GM12878 (cell line): ENCODE data around the gene PARS2. TPM values are rescaled to one million over a fixed set of nuclear protein-coding genes. Genes with fewer than 3 reads are reported as not detected.

Experiments used
- ATAC-seq: fragments of 200-7000 bp; cut with Tn5 transposase; 3 replicates; pipeline ENCODE4 v1.9.1; 2020; ENCODE audit warnings: mild to moderate bottlenecking, moderate library complexity
- BruUV-seq: library from RNA; stranded (reverse); fragments of 400-500 nt; replicated peaks from 2 replicates; lab custom pipeline; 2021; lab: Mats Ljungman, UMichigan
- CTCF ChIA-PET: fragments of 300-600 bp; sonication (Branson Sonifier 250); formaldehyde crosslinking; extraction: SDS; loops from one replicate; lab custom pipeline; 2021; ENCODE audit warnings: inconsistent platforms; lab: Yijun Ruan, JAX
- POLR2A ChIA-PET: fragments of 350-600 bp; formaldehyde crosslinking; extraction: SDS; loops from one replicate; lab custom pipeline; 2021; ENCODE audit warnings: inconsistent platforms; lab: Charles Lee
- RAD21 ChIA-PET: fragments of 300-600 bp; sonication (Branson Sonifier 250); formaldehyde crosslinking; loops from one replicate; lab custom pipeline; 2023; ENCODE audit warnings: antibody characterized with exemption; ENCODE audit not compliant: unreplicated experiment; lab: Charles Lee
- SMC1A ChIA-PET: fragments of 300-600 bp; sonication (Branson Sonifier 250); formaldehyde crosslinking; loops from one replicate; lab custom pipeline; 2023; ENCODE audit not compliant: unreplicated experiment, uncharacterized antibody; lab: Charles Lee
- DNase-seq: peaks from one replicate; pipeline ENCODE4 v3.0.0-alpha.2; 2011; ENCODE audit warnings: low read depth, low spot score
- FAIRE-seq: peaks from 3 replicates; lab custom pipeline; 2011; peaks lifted over from hg19 to GRCh38; lab: Jason Lieb, UNC
- H2AFZ ChIP-seq: 2 replicates; pipeline ENCODE4 v1.6.0; 2011; ENCODE audit warnings: low read depth, low read length, control low read depth; ENCODE audit not compliant: control insufficient read depth
- H3K27ac ChIP-seq: 2 replicates; pipeline ENCODE4 v1.5.1; 2011; ENCODE audit warnings: control low read depth; ENCODE audit not compliant: control insufficient read depth, insufficient read depth
- H3K27me3 ChIP-seq, 2 experiments: replicated peaks in 1 of 2; 2 replicates each; pipeline versions ENCODE4 v1.6.0 to v1.6.1; 2011; ENCODE audit warnings: low read length in 1 of 2; ENCODE audit not compliant: control insufficient read depth in 2 of 2, insufficient read depth in 2 of 2
- H3K36me3 ChIP-seq, 2 experiments: 2 replicates each; pipeline ENCODE4 v1.5.1; 2011; ENCODE audit warnings: low read length in 1 of 2; ENCODE audit not compliant: control insufficient read depth in 2 of 2, insufficient read depth in 2 of 2
- H3K4me1 ChIP-seq: 2 replicates; pipeline ENCODE4 v1.6.1; 2011; ENCODE audit warnings: mild to moderate bottlenecking, low read length, moderate library complexity, mixed read lengths; ENCODE audit not compliant: control insufficient read depth, insufficient read depth
- H3K4me2 ChIP-seq: 2 replicates; pipeline ENCODE4 v1.6.0; 2011; ENCODE audit warnings: control low read depth; ENCODE audit not compliant: control insufficient read depth, insufficient read depth
- H3K4me3 ChIP-seq: fragments of 200-600 bp; sonication (generic); 2 replicates; pipeline ENCODE4 v1.5.1; 2016
- H3K79me2 ChIP-seq: 2 replicates; pipeline ENCODE4 v1.6.0; 2011; ENCODE audit warnings: low read length; ENCODE audit not compliant: control insufficient read depth, insufficient read depth
- H3K9ac ChIP-seq: 2 replicates; pipeline ENCODE4 v1.8.0; 2011; ENCODE audit warnings: low read length, control low read depth, mixed read lengths; ENCODE audit not compliant: control insufficient read depth, insufficient read depth
- H3K9me3 ChIP-seq: replicated peaks from 3 replicates; pipeline ENCODE4 v1.5.1; 2011; ENCODE audit warnings: mild to moderate bottlenecking, low read length; ENCODE audit not compliant: control insufficient read depth, insufficient read depth
- H4K20me1 ChIP-seq: 2 replicates; pipeline ENCODE4 v1.6.0; 2011; ENCODE audit not compliant: control insufficient read depth, insufficient read depth
- ATF7 ChIP-seq: fragments of 450-650 bp; IDR thresholded peaks from 2 replicates; pipeline ENCODE4 v1.6.1; 2016; ENCODE audit warnings: low read depth, mild to moderate bottlenecking
- CREM ChIP-seq: IDR thresholded peaks from 2 replicates; pipeline ENCODE4 v1.6.1; 2014; ENCODE audit warnings: antibody characterized with exemption, low read depth
- EZH2 ChIP-seq: IDR thresholded peaks from 2 replicates; pipeline ENCODE4 v1.6.1; 2012; ENCODE audit warnings: low read depth, mild to moderate bottlenecking, control low read depth, inconsistent platforms, low read length, borderline replicate concordance; ENCODE audit not compliant: control insufficient read depth
- FOXM1 ChIP-seq: IDR thresholded peaks from 2 replicates; pipeline ENCODE4 v1.6.1; 2012; ENCODE audit warnings: low read depth, mild to moderate bottlenecking, inconsistent platforms, low read length, moderate library complexity
- IKZF1 ChIP-seq: fragments of 450-650 bp; conservative IDR thresholded peaks from 2 replicates; pipeline ENCODE4 v1.6.1; 2017; ENCODE audit warnings: antibody characterized with exemption, mild to moderate bottlenecking
- IKZF2 ChIP-seq, 2 experiments: fragments of 450-650 bp; IDR thresholded peaks; 2 replicates each; pipeline ENCODE4 v1.6.1; 2017; ENCODE audit warnings: mild to moderate bottlenecking in 2 of 2, moderate library complexity in 2 of 2
- JUND ChIP-seq: IDR thresholded peaks from 2 replicates; pipeline ENCODE4 v1.6.1; 2012; ENCODE audit warnings: low read depth, mild to moderate bottlenecking, low read length, improper control_type of control experiment, moderate library complexity
- KAT2A ChIP-seq: conservative IDR thresholded peaks from 2 replicates; pipeline ENCODE4 v1.6.1; 2011; ENCODE audit warnings: low read depth, low read length; ENCODE audit not compliant: control insufficient read depth
- LARP7 ChIP-seq: fragments of 450-650 bp; IDR thresholded peaks from 2 replicates; pipeline ENCODE4 v1.6.1; 2017; ENCODE audit warnings: mild to moderate bottlenecking
- NFYA ChIP-seq: IDR thresholded peaks from 2 replicates; pipeline ENCODE4 v1.6.1; 2011; ENCODE audit warnings: low read depth, mild to moderate bottlenecking, low read length, improper control_type of control experiment, borderline replicate concordance
- NR2F1 ChIP-seq: fragments of 450-650 bp; conservative IDR thresholded peaks from 2 replicates; pipeline ENCODE4 v1.6.1; 2017; ENCODE audit warnings: mild to moderate bottlenecking
- POLR2A ChIP-seq: IDR thresholded peaks from 2 replicates; pipeline ENCODE4 v1.6.1; 2011; ENCODE audit warnings: low read depth, mild to moderate bottlenecking, low read length
- RELA ChIP-seq: fragments of 450-650 bp; IDR thresholded peaks from 2 replicates; pipeline ENCODE4 v1.8.0; 2014; ENCODE audit warnings: borderline replicate concordance; ENCODE audit not compliant: partially characterized antibody
- SMAD1 ChIP-seq: fragments of 450-650 bp; IDR thresholded peaks from 2 replicates; pipeline ENCODE4 v1.6.1; 2018; ENCODE audit warnings: mild to moderate bottlenecking, low read depth; ENCODE audit not compliant: partially characterized antibody
- SMARCA5 ChIP-seq: fragments of 450-650 bp; IDR thresholded peaks from 2 replicates; pipeline ENCODE4 v1.6.1; 2017; ENCODE audit warnings: mild to moderate bottlenecking
- STAT3 ChIP-seq: IDR thresholded peaks from 2 replicates; pipeline ENCODE4 v1.6.1; 2011; ENCODE audit warnings: low read depth, low read length, improper control_type of control experiment
- YBX1 ChIP-seq: fragments of 450-650 bp; IDR thresholded peaks from 2 replicates; pipeline ENCODE4 v1.6.1; 2016; ENCODE audit warnings: antibody characterized with exemption
- ZNF217 ChIP-seq: fragments of 450-650 bp; IDR thresholded peaks from 2 replicates; pipeline ENCODE4 v1.6.1; 2017; ENCODE audit warnings: antibody characterized with exemption, mild to moderate bottlenecking
- ZZZ3 ChIP-seq: IDR thresholded peaks from 2 replicates; pipeline ENCODE4 v1.6.1; 2011; ENCODE audit warnings: low read depth; ENCODE audit not compliant: control insufficient read depth, insufficient read length
- WGBS: methylation state at CpG from one replicate; pipeline ENCODE4 v1.1.6; 2016; ENCODE audit warnings: low lambda C conversion rate; ENCODE audit not compliant: insufficient replicate concordance, insufficient coverage; ENCODE audit errors: missing lambda C conversion rate; 5-methylcytosine and 5-hydroxymethylcytosine counted together
- in situ Hi-C: fragments of 300-500 bp; cut with MboI; formaldehyde crosslinking; loops from 9 replicates; pipeline ENCODE4 v1.14.3; 2018; ENCODE audit warnings: mixed read lengths
- intact Hi-C: fragments of 100-400 bp; cut with micrococcal nuclease; formaldehyde crosslinking; loops from one replicate; pipeline ENCODE4 v1.14.2; 2022; ENCODE audit not compliant: unreplicated experiment
- polyA plus RNA-seq, 11 experiments: library from polyadenylated mRNA; depleted of rRNA in 4 of 11; unstranded in 6 of 11; stranded (reverse) in 5 of 11; fragments of >200 nt; fragmentation: Nextera tagmentation in 4 of 11; fragmentation: Illumina TruSeq in 1 of 11; extraction: Ambion mirVana in 4 of 11; extraction: Trizol in 1 of 11; gene quantifications; 1 replicate in 1 of 11; 2 replicates in 10 of 11; pipeline versions ENCODE4 v1.2.1 to v1.2.3, GENCODE V29; 2011 to 2016; ENCODE audit warnings: inconsistent platforms in 2 of 11, missing spikeins in 2 of 11, low read depth in 1 of 11
- total RNA-seq, 4 experiments: library from RNA; depleted of rRNA in 3 of 4; stranded (reverse); fragments of >200 nt in 3 of 4; fragmentation: Illumina TruSeq in 1 of 4; extraction: Trizol in 1 of 4; gene quantifications; 2 replicates each; pipeline versions ENCODE4 v1.2.1 to v1.2.3, GENCODE V29; 2013 to 2021
- TF ChIP-seq, protein P1 (sequence below): IDR thresholded peaks from 2 replicates; pipeline ENCODE4 v1.6.1; 2012; ENCODE audit warnings: low read length, inconsistent platforms
- TF ChIP-seq, protein P2 (sequence below): IDR thresholded peaks from 2 replicates; pipeline ENCODE4 v1.6.1; 2012; ENCODE audit warnings: low read depth, low read length, improper control_type of control experiment

PARS2 gene
- total and polyA plus RNA-seq, 10 of the 15 experiments (the other 5 are each of a cell fraction or from before 2014, with no cell fraction given): 3.7 to 12.2 (median 5.9) TPM

DNA sequence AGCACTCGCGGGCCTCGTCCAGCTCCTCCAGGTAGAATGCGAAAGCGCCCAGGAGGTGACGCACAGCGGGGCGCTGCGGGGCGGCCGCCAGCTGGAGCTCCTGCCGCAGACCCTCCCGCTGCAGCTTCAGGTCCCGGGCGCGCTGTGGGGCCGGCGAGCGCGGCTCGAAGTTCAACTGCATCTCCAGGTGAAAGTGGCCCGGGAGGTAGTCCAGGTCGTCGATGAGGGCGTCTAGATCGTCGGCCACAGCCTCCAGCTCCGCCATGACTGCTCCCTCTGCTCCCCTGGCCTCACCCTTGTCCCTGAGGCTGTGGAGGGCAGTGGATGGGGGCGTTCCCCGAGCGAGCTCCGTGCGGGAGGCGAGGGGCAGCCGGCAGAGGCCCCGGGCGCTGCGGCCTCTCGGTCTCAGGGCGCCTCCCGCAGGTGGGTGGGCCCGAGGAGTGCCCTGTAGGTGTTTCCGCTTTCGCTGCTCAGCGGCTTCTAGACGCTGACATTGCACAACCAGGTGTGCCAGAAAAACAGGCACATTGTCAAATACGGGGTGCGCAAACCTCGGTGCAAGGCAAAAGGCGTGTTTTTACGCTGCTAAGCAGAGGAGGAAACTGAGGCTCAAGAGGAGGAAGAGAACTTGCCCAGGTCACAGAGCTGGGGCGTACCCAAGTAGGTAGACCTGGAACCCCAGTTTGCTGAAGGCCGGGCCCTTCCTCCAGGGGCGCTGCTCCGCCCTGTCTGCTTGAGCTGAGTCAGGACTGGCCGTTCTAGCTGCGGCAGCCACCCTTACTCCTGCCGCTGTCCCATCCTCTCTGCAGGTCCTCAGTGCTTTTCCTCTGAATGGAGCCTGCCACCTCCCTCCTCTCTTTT lies 36.8 kb upstream of the PARS2 start, which contains the start of gene TTC22:
TTC22 (minus strand) TSS at position 425 of the 861 bp plus-strand sequence; CDS start at position 265, 160 bp downstream.
- DNase-seq: peak; percentile 35
- intact Hi-C loops (loop anchor here (2.0 to 5.0 kb wide), 2 partner anchors 36 to 749 kb away; partner anchors contain the start of genes PARS2, TCEANC2 and TMEM59), in situ Hi-C loops (no loop called here)
- no peaks in the 10 kb centered on the region for H3K79me2 ChIP-seq
- no peaks in the 10 kb centered on the region for H3K36me3 ChIP-seq
- peak within 1 kb of the TSS; percentile 99 for H2AFZ ChIP-seq
- H3K4me2 ChIP-seq: peak within 1 kb of the TSS; percentile 78
- H3K9me3 ChIP-seq: no peaks in the 10 kb centered on the region
- POLR2A ChIA-PET: interaction anchor here (0.8 to 1.2 kb wide), 2 partner anchors 36 to 86 kb away, joined by 3 read pairs; partner anchors contain the start of gene TTC4
- WGBS: 2% methylated on average over 58 of the region's 58 CpGs
- RAD21 ChIA-PET: interaction anchor here (0.8 to 2.1 kb wide), 10 partner anchors 9 to 144 kb away, joined by 3 to 12 read pairs (median 5); partner anchors contain the start of gene TTC4
- no peaks in the 10 kb centered on the region for H3K27me3 ChIP-seq
- ATAC-seq: peak; percentile 87
- SMC1A ChIA-PET: interaction anchor here (0.7 to 2.4 kb wide), 10 partner anchors 9 to 312 kb away, joined by 3 to 14 read pairs (median 4); no protein-coding TSS in a partner anchor
- BruUV-seq: no TSS peak
- H4K20me1 ChIP-seq: no peaks in the 10 kb centered on the region
- H3K27ac ChIP-seq: no peak within 1 kb of the TSS; the same call in 1 of the 2 replicates
- H3K4me1 ChIP-seq: peaks cover 37% of the 10 kb centered on the region
- peak within 1 kb of the TSS; percentile 51 for H3K9ac ChIP-seq
- CTCF ChIA-PET: interaction anchor here (0.6 to 6.5 kb wide), 32 partner anchors 8 to 940 kb away, joined by 3 to 60 read pairs (median 4); partner anchors contain the start of genes PARS2 and TTC4
- H3K4me3 ChIP-seq: peak within 1 kb of the TSS; percentile 72
- no peak for FAIRE-seq
- TF ChIP-seq NFYA (no peak), CREM (peak; percentile 43), FOXM1 (no peak), ZNF217 (no peak), EZH2 (no peak), JUND (no peak), ZZZ3 (no peak), SMAD1 (no peak), POLR2A (peak; percentile 76), IKZF1 (peak; percentile 64), NR2F1 (no peak), LARP7 (peak; percentile 65; the same call in 1 of the 2 replicates), KAT2A (no peak), YBX1 (no peak), SMARCA5 (peak; percentile 59; the same call in 1 of the 2 replicates), STAT3 (no peak), IKZF2 (IDR thresholded peaks at IDR 0.05) (peak in 1 of 2 experiments; percentile 46; a peak in 1 of 4 replicates), ATF7 (0 out of 2 replicates have a peak, but pooled peaks have one; percentile 26), RELA (peak; percentile 11)
- TF ChIP-seq, protein P1, sequence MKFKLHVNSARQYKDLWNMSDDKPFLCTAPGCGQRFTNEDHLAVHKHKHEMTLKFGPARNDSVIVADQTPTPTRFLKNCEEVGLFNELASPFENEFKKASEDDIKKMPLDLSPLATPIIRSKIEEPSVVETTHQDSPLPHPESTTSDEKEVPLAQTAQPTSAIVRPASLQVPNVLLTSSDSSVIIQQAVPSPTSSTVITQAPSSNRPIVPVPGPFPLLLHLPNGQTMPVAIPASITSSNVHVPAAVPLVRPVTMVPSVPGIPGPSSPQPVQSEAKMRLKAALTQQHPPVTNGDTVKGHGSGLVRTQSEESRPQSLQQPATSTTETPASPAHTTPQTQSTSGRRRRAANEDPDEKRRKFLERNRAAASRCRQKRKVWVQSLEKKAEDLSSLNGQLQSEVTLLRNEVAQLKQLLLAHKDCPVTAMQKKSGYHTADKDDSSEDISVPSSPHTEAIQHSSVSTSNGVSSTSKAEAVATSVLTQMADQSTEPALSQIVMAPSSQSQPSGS: no peak
- TF ChIP-seq, protein P2, sequence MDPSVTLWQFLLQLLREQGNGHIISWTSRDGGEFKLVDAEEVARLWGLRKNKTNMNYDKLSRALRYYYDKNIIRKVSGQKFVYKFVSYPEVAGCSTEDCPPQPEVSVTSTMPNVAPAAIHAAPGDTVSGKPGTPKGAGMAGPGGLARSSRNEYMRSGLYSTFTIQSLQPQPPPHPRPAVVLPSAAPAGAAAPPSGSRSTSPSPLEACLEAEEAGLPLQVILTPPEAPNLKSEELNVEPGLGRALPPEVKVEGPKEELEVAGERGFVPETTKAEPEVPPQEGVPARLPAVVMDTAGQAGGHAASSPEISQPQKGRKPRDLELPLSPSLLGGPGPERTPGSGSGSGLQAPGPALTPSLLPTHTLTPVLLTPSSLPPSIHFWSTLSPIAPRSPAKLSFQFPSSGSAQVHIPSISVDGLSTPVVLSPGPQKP: no peak
